DND-41 (cell line): ENCODE data around the gene IDI1.

Experiments used
- ATAC-seq: fragments of 200-7000 bp; cut with Tn5 transposase; 3 replicates; pipeline ENCODE4 v1.9.1; 2021; ENCODE audit warnings: low read depth; ENCODE audit not compliant: insufficient read depth
- DNase-seq: peaks from one replicate; pipeline ENCODE4 v3.0.0-alpha.2; 2020
- H2AFZ ChIP-seq: 2 replicates; pipeline ENCODE4 v1.6.0; 2012; ENCODE audit warnings: low read depth, low read length
- H3K27ac ChIP-seq: 2 replicates; pipeline ENCODE4 v1.5.1; 2012; ENCODE audit warnings: low read length, inconsistent platforms
- H3K27me3 ChIP-seq: fragments of 200-600 bp; sonication (generic); 2 replicates; pipeline ENCODE4 v1.6.0; 2012; ENCODE audit warnings: low read length, mild to moderate bottlenecking, inconsistent platforms; ENCODE audit not compliant: insufficient read depth, poor library complexity
- H3K36me3 ChIP-seq: 2 replicates; pipeline ENCODE4 v1.5.1; 2012; ENCODE audit warnings: low read length, inconsistent platforms; ENCODE audit not compliant: insufficient read depth
- H3K4me1 ChIP-seq: 2 replicates; pipeline ENCODE4 v1.5.1; 2012; ENCODE audit warnings: mild to moderate bottlenecking, low read length; ENCODE audit not compliant: insufficient read depth
- H3K4me2 ChIP-seq: 2 replicates; pipeline ENCODE4 v1.6.0; 2012; ENCODE audit warnings: mild to moderate bottlenecking, moderate library complexity, low read length, inconsistent platforms; ENCODE audit not compliant: insufficient read depth
- H3K4me3 ChIP-seq, 2 experiments: fragments of 200-600 bp in 1 of 2; shearing (Covaris generic) in 1 of 2; 2 replicates each; pipeline ENCODE4 v1.5.1; 2012 to 2016; ENCODE audit warnings: inconsistent platforms in 2 of 2, low read length in 2 of 2, mild to moderate bottlenecking in 2 of 2, low read depth in 1 of 2, moderate library complexity in 1 of 2
- H3K79me2 ChIP-seq: 2 replicates; pipeline ENCODE4 v1.6.0; 2012; ENCODE audit warnings: low read length, inconsistent platforms; ENCODE audit not compliant: insufficient read depth
- H3K9ac ChIP-seq: 2 replicates; pipeline ENCODE4 v1.6.0; 2012; ENCODE audit warnings: low read depth, mild to moderate bottlenecking, inconsistent platforms, low read length, moderate library complexity
- H3K9me3 ChIP-seq: 2 replicates; pipeline ENCODE4 v1.5.1; 2012; ENCODE audit warnings: low read length, moderate library complexity, mild to moderate bottlenecking, inconsistent platforms; ENCODE audit not compliant: insufficient read depth, severe bottlenecking
- H4K20me1 ChIP-seq: 2 replicates; pipeline ENCODE4 v1.6.0; 2012; ENCODE audit warnings: low read length; ENCODE audit not compliant: insufficient read depth
- EZH2 ChIP-seq: IDR thresholded peaks from 3 replicates; pipeline ENCODE4 v1.6.1; 2012; ENCODE audit warnings: borderline replicate concordance, low read depth, mild to moderate bottlenecking, moderate library complexity, low read length, inconsistent platforms; ENCODE audit not compliant: severe bottlenecking
- TF ChIP-seq, protein P1 (sequence below): IDR thresholded peaks from 2 replicates; pipeline ENCODE4 v1.5.1; 2012; ENCODE audit warnings: borderline replicate concordance, low read length, moderate library complexity, mild to moderate bottlenecking; ENCODE audit not compliant: poor library complexity, severe bottlenecking; ENCODE audit errors: extremely low read depth

IDI1 gene

DNA sequence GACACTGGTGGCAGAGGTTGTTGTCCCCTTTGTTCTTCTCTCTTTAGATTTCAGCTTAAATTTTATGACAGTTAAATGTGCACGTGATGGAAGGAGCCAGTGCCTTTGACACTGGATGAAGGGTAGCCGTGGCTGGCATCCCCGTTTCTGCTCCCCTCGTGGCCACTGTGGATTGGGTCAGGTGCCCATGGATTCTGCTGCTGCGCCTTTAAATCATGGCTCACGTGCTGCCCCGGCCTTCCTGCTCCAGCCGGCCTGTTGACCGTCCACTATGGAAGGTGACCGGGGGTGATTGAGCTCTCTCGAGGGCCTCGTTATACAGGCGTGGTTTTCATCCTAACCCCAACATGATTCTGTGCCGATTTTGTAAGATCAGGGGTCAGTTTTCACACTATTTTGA is 41.8 kb upstream of the IDI1 start:
- no peak for ATAC-seq

GRCh38 chr10:1089017-1089689 is 40.2 kb upstream of the IDI1 start:
- no peak for DNase-seq

More for the DNA sequence above, 41.8 kb upstream of the IDI1 start:
- no peaks in the 10 kb centered on the region for H3K9me3 ChIP-seq
- H4K20me1 ChIP-seq = peaks cover 13% of the 10 kb centered on the region; the same call in 1 of the 2 replicates
- H3K9ac ChIP-seq = no peak overlapping the region
- H3K27ac ChIP-seq = no peak overlapping the region
- H2AFZ ChIP-seq = no peak overlapping the region
- no peak overlapping the region for H3K4me2 ChIP-seq
- no peak overlapping the region for H3K4me3 ChIP-seq
- peaks cover 7% of the 10 kb centered on the region for H3K79me2 ChIP-seq
- peaks cover 83% of the 10 kb centered on the region for H3K36me3 ChIP-seq
- H3K27me3 ChIP-seq = no peaks in the 10 kb centered on the region
- DNase-seq = no peak
- TF ChIP-seq EZH2 = no peak
- TF ChIP-seq, protein P1, sequence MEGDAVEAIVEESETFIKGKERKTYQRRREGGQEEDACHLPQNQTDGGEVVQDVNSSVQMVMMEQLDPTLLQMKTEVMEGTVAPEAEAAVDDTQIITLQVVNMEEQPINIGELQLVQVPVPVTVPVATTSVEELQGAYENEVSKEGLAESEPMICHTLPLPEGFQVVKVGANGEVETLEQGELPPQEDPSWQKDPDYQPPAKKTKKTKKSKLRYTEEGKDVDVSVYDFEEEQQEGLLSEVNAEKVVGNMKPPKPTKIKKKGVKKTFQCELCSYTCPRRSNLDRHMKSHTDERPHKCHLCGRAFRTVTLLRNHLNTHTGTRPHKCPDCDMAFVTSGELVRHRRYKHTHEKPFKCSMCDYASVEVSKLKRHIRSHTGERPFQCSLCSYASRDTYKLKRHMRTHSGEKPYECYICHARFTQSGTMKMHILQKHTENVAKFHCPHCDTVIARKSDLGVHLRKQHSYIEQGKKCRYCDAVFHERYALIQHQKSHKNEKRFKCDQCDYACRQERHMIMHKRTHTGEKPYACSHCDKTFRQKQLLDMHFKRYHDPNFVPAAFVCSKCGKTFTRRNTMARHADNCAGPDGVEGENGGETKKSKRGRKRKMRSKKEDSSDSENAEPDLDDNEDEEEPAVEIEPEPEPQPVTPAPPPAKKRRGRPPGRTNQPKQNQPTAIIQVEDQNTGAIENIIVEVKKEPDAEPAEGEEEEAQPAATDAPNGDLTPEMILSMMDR = no peak
- H3K4me1 ChIP-seq = no peaks in the 10 kb centered on the region

GRCh38 chr10:1086787-1087186 is 37.9 kb upstream of the IDI1 start:
- DNase-seq = no peak
- peaks cover 88% of the 10 kb centered on the region for H3K36me3 ChIP-seq
- TF ChIP-seq EZH2 = no peak
- TF ChIP-seq, protein P1 = no peak

More at GRCh38 chr10:1089017-1089689, 40.2 kb upstream of the IDI1 start:
- H3K9ac ChIP-seq = no peak overlapping the region
- no peak for ATAC-seq
- peaks cover 13% of the 10 kb centered on the region; the same call in 1 of the 2 replicates for H4K20me1 ChIP-seq
- no peak overlapping the region for H2AFZ ChIP-seq
- H3K27ac ChIP-seq = no peak overlapping the region
- H3K4me1 ChIP-seq = no peaks in the 10 kb centered on the region
- peaks cover 81% of the 10 kb centered on the region for H3K36me3 ChIP-seq
- no peak overlapping the region for H3K4me3 ChIP-seq
- no peak for TF ChIP-seq EZH2
- TF ChIP-seq, protein P1 = no peak
- H3K79me2 ChIP-seq = peaks cover 7% of the 10 kb centered on the region
- H3K9me3 ChIP-seq = no peaks in the 10 kb centered on the region
- H3K27me3 ChIP-seq = no peaks in the 10 kb centered on the region
- no peak overlapping the region for H3K4me2 ChIP-seq

More at GRCh38 chr10:1086787-1087186, 37.9 kb upstream of the IDI1 start:
- Histone ChIP-seq H3K79me2 (peaks cover 7% of the 10 kb centered on the region), H3K27me3 (no peaks in the 10 kb centered on the region), H3K4me2 (no peak overlapping the region), H2AFZ (no peak overlapping the region), H3K9me3 (no peaks in the 10 kb centered on the region), H3K4me1 (no peaks in the 10 kb centered on the region), H4K20me1 (peaks cover 13% of the 10 kb centered on the region; the same call in 1 of the 2 replicates), H3K9ac (no peak overlapping the region), H3K27ac (no peak overlapping the region), H3K4me3 (no peak overlapping the region)
- no peak for ATAC-seq
